GM21515 (cell line): ENCODE data around the gene CTSL.
"Not testable (repeated sequence)": the region's sequence is repeated elsewhere in the genome, so short reads cannot be mapped to it uniquely, and the experiment has no call there.

Source experiments
- ATAC-seq: cut with Tn5 transposase; IDR thresholded peaks from one replicate; pipeline ENCODE4 v1.9.1; 2021; ENCODE audit not compliant: unreplicated experiment

The CTSL gene

DNA sequence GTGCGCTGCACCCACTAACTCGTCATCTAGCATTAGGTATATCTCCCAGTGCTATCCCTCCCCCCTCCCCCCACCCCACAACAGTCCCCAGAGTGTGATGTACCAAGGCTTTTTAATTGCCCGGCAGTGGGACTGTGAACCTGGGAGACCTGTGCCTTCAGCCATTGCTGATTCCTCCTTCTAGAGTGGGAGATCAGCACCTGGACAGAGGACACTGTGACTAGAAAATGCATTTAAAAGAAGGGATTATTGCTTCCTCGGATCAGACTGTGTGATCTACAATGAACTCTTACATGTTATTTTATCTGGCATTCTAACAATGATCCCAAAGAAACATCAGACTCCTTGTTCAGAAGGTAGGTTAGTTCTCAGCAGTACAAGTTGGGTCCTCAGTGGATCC is 25.9 kb downstream of the CTSL start:
- ATAC-seq = no peak

DNA sequence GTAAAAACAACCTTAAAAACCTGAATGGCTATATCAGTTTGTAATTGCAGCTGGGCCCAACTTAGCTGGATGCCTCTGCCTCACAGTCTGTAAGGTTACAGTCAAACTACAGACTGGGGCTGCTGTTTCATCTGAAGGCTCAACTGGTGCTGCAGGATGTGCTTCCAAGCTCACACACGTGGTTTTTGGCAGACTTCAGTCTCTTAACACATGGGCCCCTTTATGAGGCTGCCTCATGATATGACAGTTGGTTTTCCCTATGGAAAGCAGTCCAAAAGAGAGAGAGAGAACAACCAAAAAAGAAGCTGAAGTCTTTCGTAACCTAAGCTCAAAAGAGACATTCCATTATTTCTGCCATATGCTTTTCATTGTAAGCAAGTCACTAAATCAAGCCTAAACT is 27.4 kb downstream of the CTSL start:
- no peak for ATAC-seq

DNA sequence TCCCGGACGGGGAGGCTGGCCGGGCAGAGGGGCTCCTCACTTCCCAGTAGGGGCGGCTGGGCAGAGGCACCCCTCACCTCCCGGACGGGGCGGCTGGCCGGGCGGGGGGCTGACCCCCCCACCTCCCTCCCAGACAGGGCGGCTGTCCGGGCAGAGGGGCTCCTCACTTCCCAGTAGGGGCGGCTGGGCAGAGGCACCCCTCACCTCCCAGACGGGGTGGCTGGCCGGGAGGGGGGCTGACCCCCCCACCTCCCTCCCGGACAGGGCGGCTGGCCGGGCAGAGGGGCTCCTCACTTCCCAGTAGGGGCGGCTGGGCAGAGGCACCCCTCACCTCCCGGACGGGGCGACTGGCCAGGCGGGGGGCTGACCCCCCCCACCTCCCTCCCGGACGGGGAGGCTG is 32.4 kb downstream of the CTSL start:
- ATAC-seq = not testable (repeated sequence)

DNA sequence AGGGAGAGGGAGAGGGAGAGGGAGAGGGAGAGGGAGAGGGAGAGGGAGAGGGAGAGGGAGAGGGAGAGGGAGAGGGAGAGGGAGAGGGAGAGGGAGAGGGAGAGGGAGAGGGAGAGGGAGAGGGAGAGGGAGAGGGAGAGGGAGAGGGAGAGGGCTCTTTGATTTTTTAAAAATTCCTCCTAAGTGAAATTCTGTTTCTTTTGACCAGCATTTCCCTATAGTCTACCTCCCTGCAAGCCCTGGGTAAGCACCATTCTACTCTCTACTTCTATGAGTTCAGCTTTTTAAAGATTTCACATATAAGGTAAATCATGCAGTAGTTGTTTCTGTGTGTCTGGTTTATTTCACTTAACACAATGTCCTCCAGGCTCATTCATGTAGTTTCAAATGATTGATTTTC is 34.1 kb downstream of the CTSL start:
- ATAC-seq = not testable (repeated sequence)

DNA sequence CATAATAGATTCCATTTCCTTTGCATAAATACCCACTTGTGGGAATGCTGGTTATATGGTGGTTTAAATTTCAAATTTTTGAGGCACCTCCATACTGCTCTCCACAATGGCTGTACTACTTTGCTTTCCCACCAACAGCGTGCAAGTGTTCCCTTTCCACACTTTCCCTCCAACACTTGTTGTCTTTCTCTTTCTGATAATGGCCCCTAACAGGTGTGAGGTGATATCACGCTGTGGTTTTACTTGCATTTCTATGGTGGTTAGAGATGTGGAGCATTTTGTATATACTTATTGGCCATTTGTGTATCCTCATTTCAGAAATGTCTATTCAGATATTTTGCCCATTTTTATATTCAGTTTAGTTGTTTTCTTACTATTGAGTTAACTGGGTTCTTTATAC is 34.6 kb downstream of the CTSL start:
- ATAC-seq = no peak

DNA sequence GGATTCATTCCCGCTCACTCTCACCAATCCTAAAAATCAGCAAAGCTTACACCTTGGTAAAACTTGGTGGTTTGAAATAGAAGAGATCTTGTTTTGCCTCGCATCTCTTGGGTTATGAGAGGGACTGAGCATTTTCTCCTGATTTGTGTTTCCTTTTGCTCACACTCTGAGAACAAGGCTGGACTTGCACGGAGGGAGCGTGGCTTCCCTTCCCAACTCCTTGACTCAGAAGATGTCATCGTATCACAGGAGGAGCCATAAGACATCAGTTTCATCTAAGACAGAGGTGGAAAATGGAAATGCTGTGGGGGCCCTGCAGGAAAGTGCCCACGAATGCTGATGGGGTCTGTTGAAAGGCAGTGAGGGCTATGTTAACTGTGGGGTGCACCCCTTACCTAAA is 37.4 kb downstream of the CTSL start:
- ATAC-seq = no peak

DNA sequence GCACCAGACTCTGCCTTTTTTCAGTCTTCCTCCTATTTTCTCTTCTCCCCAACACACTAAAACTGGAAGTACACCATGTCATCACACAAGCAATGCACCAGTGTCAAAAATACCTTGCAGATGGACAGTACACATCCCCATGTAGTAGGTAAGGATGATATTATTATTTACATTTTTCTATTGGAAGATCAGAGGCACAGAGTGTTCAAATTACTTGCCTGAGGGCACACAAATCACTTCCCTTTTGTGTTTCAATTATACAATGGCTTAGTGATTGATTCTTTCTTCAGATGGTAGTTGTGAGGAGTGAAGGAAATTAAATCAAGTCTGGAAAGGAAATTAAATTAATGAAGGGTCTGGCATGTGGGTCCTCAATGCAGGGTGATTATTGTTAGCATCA is 39.6 kb downstream of the CTSL start:
- no peak for ATAC-seq

DNA sequence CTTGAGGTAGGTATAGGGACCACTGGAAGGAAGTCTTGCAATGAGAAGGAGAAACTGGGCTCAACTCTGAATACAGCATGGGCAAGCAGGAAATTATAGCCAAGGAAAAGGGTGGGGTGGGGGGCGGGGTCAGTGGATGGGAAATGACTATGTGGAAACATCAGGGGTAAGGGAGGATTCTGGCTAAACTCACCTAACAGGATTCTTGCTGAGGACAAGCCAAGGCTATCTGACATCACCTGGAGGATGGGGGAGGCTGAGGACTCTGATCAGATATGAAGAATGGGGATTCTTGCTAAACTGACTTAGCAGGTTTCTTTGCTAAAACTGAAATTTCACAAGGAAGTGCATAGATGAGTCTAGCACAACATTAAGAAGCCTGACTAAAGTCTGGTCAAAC is 40.8 kb downstream of the CTSL start:
- ATAC-seq = no peak

DNA sequence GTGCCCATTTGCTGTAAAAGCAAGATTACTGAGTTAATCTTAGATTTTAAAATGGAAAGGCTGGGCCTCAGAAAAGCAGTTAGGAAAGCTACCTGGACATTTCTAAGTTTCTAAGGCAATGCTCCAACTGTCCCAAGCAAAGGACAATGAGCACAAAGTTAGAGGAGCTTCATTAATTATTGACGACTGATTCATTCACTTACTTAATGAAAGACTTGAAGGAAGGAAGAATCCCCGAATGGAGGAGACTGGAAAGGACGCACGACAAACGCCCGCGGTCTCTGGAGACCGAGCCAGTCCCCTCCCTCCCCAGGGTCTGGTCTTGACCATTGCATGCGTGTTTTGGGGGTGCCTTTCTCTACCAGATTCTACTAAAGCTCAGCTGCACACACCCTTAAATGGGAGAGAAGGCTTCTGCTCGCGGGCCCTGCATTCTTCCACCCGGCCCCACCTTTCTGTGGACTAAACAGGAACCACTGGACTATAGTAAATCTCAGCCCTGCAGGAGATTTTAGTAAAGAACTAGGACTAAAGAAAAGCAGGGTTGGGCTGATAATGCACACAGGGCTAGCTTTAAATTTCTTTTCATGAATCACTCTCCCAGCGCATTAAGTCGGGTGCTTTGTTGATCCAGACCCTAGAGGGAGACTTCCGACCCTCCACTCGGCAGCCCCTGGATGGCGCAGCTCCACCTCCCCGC is 44.8 kb downstream of the CTSL start:
- ATAC-seq = no peak

DNA sequence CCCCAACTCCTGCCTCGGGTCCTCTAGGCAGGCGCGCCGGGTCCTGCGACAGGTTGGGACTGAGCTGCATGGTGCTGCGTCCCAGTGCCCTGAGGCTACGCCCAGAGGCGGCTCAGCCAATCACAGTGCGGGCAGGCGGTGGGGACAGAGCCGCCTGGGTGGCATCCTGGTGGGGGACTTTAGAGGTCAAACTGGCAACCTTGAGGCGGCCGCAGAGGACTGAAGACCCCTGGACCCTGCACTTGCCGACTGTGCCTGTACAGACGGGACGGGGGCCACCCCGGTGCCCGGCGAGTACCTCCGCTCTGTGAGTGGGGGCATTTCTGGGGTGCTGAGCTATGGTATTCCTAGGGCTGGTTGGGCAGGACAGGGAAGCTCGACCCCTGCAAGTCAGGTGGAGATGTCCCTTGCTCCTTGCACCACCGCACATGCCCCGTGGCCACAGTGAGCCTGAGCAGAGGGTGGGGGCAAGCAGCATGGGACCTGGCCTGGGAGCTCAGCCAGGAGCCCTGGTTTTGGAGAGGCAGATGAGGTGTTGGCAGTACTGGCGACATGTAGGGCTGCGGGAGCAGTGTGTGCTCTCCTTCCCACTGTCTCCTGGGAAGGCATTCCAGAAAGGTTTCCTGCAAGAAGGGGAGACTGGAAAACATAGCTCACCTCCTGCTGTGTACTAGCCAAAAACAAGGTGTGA is 45.5 kb downstream of the CTSL start:
- ATAC-seq = no peak

DNA sequence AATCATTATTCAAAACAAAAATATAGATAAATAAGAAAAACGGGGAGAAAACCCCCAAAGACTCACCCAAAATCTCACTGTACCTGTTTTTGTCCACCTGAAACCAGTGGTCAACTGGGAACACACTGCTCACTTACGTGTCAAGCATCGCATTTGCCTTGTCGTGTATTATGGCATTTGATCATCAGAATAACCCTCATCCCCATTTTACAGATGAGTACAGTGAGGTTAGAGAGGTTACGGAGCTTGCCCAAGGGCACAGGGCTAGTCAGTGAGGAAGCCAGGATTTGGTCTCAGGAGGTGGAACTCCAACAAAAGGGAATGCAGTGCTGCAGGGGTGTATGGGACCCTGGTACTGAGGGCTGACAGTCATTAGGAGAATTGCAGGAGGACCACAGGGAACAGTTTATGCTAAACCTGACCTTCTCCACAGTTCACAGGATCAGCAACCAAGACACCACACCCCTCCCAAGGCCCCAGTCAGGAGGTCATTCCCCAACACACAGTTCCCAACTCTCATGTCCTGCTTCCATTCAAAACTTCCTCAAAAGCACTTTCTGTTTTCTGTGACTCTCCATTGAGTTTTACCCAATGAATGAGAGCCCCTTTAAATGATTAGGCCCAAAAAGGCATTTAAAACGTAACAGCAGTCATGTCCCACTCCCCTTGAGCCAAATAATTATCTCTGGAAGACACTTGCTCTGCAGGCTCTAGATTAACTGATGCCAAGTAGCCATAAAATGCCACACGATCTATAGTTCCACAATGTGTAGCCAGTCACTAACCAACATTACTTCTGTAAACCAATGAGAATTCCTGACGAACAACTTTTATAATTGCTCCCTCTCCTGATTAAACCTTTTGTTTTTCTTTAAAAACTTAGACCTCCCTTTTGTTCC is 50.8 kb downstream of the CTSL start:
- ATAC-seq = no peak

DNA sequence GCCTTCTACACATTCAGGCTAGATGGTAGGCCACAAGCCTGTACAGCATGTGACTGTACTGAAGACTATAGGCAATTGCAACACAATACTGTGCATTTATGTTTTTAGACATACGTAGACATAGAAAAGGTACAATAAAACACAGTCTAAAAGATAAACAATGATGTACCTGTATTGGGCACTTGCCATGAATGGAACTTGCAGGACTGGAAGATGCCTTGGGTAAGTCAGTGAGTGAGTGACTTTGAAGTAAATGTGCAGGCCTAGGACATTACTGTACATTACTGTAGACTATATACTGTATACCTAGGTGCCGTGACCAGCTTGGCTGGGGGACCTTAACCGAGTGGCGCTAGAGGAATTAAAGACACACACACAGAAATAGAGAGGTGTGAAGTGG is 53.1 kb downstream of the CTSL start:
- ATAC-seq = no peak
